HuH-7 (cell line): ENCODE results near the gene LDLRAD4.

Experiments used
- DNase-seq: peaks from one replicate; pipeline ENCODE4 v3.0.0; 2011; ENCODE audit warnings: low spot score

LDLRAD4 gene

DNA sequence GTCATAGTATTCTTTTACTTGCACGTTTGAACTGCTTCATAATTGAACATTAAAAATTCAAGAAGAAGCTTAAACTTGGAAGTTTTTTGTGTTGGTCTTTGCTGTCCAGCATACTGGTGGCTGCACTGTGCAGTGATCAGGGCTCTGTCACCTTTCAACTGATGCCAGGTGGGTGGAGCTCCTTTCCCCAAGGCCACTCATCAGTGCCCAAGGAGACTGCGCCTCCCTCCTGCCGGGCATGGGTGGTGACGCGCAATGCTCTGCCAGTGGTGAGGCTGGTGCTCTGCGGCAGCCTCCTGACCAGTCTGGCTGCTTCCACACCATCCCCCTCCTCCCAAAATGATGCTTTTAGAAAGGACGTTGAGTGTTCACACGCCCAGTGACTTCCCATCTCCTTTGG lies 16.0 kb upstream of the LDLRAD4 start:
- no peak for DNase-seq

DNA sequence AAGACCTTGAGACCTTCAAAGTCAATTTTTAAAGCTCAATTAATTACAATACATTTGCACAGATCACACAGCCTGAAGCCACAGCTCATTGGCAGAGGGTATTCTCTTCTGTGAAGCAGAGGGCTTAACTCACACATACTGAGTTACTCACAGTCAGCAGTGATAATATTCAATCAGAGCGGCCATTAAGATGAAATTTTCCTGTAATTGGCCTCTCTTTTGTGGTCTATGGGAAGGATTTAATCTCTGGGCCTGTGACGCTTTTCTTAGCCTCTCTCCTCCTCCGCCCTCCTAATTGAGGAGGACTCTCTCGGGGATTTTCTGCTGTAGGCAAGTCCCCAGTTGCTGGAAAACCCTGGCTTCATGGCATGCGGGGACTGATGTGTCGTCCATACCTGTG lies 12.3 kb upstream of the LDLRAD4 start:
- no peak for DNase-seq

DNA sequence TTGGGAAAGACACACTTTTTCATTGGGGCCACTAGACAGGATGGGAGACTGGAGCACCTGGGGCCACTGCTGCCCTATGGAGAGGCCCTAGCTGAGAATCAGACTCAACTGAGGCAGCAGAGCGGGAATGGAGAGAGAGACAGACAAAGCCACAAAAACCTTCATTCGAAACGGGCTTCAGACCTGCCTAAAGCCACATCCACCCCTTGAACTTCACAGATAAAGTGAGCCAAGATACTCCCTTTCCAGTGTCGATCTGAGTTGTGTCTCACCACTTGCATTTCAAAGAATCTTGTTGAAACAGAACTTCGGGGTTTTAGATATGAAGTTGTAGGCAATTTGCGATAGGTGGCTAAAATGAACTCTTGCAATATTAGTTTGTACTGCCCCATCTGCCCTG lies 11.3 kb upstream of the LDLRAD4 start:
- no peak for DNase-seq

DNA sequence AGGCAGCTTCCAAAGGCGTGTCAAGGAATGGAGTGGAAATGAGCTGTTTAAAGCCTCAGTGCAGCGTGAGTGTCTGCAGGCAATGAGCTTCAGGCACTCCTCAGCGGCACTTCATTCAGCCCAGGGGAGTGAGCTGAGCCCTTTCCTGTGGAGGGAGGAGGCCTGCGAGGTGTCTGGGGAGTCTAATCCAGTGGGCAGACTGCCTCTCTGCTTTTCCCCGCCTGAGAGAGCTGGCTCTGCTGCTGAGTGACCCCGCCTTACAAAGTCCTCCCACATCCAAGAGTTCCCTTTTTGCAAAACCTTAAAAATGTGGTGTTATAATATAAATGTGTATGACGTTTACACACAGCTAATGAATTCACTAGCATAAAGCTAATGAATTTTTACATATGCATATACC lies 7.0 kb upstream of the LDLRAD4 start:
- no peak for DNase-seq

DNA sequence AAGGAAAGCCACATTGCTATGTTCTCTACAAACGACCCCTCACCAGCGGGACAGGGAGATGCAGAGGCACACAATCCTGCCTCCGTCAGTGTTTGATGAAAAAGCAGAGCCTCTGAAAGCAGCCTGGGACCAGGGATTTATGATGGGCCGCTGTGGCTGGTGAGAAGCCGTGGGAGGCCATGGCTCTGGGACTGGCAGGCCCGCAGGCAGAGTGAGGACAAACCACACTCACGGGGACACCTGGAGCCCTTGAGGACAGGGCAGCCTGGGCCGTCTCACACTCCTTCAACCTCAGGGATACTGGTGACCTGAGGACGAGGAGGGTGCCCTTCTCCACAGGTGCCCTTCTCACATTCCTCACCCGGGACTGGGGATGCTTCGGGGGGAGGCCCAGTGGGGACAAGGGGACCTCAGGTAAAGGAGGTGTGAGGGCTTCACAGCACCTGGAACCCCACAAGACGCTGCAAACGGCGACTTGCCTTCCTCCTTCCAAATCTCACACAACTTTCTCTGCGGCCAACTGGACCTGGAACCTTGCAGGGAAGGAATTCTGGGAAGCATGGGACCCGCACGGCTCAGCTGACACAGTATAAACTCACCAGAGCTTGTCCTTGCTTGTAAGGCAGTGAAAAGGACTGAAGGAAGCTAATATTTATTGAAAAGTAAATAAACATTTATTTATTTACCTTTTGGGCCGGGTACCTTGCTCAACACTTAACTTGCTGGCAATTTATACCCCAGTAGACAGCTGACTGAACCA lies 5.3 kb upstream of the LDLRAD4 start:
- no peak for DNase-seq

DNA sequence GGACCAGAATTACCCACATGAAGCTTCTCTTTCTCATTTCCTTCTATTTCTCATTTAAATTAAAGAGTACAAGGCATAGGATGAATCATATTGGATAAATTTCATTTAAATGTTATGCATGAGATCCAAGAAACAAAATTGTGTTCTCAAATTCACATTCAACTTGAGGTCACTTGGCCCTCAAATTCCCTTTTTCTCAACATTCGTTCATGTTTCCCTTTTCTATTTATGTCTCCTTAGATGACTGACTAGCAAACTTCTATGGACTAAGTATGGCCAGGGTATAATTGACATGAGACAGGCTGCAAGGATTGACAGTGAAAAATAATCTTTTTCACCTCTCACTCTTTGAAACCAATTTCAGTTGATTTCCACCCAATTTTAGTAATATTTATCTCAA lies 4.0 kb upstream of the LDLRAD4 start:
- no peak for DNase-seq

DNA sequence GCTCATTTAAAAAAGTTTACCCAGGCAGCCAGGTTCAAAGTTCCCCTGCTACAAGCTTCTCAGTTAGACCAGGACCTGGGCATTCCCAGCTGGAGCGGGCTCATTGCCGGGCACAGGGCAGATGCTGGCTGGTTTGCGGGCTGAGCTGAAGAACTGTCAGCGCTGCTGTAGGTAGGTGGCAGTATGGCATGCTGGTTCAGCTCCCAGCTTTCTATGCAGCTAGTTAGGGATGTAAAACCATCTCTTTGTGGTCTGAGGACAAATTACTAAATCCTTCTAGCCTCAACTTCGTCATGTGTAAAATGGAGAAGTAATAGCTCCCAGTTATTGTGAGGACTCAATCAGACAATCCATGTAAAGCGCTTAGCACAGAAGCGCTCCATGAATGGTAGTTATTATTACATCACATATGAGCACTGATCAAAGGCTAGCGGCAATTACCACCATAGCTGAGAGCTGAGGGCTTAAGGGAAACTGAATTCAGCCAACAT lies 2.4 kb upstream of the LDLRAD4 start:
- peak; percentile 91 for DNase-seq

DNA sequence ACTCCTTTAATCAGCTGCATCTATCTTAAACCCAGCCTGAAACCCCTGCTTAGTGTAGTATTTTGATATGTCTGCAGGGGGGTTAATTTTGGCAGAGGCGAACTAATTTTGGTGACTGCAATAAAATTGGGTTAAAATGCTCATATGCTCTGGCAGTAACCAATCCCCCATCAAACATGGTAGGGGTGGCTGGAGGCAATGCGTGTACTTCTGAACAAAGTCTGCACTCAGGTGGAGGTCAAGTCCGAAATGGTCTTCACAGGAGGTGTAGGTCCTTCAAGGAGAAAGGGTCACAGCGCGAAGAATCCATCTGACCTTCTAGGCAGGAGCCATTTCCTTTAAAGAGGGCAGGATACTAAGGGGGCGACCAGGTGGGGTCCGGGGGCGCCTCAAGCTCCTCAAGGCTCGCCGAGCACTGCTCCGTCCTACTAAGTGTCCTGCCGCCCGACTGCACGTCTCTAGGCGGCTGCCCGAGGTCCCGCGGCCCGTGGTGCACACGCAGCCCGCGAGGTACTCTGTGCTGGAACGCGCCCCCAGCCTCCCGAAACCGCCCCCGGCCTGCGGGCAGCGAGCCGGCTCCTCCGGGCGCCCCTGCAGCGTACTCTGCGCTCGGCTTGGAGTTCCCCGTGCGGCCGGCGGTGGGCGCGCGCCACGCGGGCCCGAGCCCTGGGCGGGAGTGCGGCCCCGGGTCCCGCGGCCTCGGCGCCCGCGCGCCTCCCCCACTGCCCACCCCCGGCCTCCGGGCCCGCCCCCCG lies 1.7 kb upstream of the LDLRAD4 start:
- peak; percentile 79 for DNase-seq

DNA sequence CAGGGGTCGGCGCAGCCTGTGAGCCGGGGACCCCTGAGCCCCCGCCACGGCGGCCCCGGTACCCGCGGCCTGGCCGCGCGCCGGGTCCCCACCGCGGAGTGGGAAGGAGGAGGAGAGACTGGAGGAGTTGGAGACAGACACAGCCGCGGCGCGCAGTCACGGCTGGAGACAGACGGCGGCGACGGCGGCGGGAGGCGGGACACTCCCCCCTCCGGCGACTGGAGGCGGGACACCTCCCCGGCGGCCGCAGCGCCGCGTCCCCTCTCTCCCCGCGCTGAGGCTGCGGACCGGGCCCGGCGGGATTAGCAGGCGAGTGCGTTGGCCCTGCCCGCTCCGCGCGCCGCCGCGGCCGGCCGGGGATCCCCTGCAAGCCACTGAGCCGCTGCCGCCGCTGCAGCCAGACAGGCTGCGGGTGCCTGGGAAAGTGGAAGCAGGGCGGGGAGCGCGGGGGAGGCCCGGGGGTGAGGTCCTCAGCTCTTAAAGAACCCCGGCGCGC lies 1.0 kb upstream of the LDLRAD4 start:
- DNase-seq: peak; percentile 67

DNA sequence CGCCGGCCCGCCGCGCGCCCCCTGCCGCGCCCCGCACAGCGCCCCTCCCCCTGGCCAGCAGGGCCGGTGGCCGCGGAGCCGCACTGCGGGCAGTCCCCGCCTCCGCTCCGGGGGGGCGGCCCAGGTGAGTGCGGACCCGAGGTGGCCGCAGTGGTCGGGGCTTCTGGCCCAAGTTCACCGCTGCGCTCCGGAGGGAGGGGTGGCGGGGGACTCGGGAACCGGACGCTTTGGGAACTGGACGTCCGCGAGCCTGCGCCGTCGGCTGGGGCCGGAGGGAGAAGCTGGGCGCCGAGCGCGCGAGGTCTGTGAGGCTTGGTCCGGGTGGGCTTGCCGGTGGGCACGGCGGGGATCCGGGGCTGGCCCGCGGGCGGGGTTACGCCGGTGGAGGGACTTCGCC lies 591 bp upstream of the LDLRAD4 start:
- peak; percentile 63 for DNase-seq

DNA sequence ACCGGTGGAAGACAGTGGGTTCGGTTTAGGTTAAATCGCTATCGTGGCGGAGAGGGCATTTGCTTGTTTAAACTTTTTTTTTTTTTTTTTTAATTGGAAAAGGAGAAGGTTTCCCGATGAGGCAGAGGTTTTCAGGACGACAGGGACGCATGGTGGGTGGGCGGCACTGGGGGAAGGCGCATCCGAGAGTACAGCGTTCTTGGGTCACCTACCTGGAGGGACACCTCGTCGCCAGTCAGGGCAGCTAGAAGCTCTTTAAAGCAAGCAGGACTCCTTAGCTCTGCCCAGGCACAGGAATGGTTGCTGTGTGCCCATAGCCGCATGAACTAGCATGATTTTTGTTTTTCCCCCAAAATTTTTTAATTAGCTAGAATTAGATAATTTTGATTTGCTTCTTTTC lies 437 bp downstream of the LDLRAD4 start:
- no peak for DNase-seq

DNA sequence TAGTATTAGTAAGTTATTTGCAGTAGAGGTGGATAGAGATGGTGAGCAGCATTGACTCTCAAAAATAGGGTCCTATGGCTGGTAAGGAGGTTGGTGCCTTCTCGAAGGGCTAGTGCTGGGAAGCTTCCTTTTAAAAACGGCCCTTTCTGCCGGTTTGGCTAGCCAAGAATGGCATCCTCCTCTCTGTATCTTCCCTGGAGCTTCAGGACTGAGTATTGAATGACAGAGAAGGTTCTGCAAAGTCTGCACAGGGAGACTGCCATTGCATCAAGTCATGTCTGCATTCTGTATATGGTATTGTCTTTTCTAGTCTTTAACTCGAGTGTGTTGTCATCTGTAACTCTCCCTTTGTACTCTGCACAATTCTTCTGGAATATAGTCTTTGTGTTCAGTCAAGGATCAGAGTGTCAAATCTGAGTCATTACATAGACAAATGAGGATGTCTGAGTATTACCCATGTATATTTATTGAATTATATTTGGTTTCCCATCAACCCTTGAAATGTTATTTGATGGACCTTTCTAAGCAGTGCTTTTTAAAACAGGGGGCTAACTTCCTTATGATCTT lies 1.1 kb downstream of the LDLRAD4 start:
- no peak for DNase-seq

DNA sequence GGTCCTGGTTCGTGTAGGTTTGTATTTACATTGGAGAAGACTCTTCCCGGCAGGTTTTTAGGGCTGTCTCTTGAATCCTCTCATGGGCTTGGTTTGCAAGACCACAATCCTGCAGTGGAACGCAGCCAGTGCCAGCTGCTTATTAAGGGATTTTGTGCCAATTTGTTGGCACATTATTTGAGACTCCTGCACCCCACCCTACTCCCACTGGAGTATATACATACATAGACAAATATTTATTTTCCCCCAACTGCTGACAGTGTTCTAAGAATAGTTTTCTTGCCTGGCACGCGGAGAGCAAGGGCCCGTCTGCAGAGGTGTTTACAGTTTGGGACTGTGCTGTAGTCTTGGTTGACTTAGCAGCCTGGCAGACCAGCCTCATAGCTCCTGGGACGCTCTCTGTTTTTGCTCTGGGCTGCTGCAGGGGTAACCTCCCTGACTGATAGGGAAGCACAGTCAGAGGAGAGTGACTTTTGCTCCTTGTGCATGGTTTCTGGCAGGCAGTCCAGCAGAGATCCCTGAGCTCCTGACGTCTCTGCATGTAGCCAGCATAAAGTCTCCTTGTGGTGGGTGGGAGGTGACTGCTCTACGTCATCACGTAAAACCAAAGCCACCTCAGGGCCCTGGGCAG lies 1.9 kb downstream of the LDLRAD4 start:
- no peak for DNase-seq

DNA sequence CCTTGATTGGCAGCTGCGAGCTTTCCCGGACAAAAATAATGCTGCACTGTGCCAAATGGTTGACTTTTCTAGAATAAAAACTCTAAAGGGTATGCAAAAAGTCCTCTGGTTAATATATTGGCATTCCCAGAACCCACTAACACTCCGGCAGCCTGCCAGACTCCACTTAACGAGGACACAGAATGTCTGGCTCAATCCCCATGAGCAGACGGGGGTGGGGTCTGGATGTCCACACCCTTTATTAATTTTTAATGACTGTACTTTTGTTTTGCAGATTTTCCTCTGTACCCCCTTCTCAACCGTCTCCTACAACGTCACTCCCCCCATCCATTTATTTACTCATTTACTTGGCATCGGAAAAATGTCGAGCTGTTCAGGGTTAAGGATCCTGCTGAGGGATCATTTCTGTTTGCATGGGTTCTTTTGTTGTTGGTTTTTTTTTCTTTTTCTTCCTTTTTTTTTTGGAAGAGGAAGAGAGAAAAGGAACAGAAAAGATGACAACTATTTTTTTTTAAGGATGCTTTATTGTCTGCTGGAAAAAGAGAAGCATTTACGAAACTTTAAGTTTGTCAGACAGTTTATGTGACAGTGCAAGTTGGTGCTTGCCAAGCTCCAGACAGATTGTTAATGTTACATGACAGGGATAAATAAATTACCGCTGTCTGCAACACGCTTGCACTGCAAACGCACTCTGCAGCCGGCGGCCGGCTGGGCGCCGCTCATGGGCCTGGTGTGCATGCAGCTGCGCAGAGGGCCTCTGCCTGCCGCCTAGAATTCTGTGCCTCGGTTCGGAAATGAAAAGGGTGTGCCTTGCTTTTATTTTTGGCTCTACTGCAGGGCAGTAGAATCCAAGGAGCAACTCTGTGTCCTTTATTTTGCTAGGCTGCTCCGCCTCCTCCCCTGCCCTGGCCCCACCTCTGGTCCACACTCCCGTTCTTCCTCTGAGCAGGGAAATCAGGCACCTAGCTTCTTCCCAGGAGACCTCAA lies 3.6 kb downstream of the LDLRAD4 start:
- no peak for DNase-seq

DNA sequence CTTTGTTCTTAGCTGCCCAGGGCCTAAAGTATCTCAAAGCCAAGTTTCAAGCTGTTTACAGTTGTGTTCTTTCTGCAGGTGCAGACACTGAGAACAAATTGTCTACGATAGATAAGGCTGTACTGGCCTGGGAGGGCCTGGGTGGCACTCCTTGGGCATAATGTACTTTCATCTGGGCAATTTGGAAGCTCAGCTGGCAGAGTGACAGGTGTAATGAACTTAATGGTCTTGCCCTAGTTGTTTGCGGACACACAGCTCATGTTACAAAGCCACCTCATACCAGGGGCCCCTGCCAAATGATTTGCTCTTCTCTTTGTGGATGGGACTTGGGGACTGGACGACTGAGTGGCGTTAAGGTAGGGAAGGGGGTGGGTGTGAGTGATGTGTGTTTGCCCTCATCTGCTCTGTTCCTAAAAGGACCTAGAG lies 4.3 kb downstream of the LDLRAD4 start:
- DNase-seq: no peak

DNA sequence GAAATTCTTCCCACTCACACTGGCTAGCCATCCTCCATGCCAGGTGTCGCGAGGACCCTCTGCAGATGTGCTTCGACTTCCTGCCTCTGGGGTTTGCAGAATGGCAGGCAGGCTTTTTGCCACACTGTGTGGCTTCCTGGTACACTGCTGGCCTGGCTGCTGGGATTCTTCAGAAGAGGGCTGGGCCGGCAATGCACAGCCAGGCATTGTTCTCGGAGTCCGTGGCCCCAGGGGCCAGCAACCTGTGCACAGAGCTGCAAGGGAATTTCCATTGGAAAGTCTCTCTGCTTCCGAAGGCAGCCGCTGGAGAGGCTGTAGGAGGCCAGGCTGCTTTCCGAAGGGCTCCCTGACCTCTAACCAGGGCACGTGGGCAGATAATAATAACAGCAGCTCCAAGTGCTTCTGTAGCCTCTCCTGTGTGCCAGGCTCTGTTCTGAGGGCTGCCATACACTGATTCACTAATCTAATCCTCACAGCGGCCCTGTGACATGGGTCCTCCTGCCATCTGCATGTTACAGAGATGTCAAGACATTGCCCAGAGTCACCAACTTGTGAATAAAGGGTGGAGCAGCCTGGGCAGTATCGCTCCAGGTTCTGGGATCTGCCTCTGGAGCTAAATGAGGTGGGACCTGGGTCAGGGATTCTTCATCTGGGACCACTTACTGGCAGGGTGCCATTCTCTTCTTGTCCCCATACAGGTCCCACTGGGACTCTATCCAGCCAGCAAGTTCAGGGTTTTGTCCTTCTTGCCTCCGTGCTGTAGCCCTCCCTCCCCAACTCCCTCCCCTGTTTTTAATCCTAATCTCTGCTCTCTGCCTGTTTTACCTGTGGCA lies 5.0 kb downstream of the LDLRAD4 start:
- DNase-seq: no peak

DNA sequence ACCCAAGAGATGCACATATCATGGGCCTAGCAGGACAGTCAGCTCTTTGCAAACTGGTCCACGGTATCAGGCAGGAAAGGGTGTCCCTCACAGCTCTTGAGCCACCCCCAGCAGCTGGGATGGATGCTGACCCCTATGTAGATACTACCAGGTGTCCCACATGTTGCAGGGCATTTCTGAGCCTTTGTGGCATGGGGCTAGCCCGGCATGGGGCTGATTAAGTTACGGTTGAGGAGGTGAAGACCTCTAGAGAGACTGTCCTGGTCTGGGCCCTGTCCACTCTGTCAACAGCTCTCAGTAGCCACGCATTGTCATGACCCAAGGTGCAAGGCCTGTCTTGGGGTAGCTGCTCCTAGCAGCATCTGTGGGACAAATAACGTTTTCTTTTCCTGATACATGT lies 6.7 kb downstream of the LDLRAD4 start:
- no peak for DNase-seq

DNA sequence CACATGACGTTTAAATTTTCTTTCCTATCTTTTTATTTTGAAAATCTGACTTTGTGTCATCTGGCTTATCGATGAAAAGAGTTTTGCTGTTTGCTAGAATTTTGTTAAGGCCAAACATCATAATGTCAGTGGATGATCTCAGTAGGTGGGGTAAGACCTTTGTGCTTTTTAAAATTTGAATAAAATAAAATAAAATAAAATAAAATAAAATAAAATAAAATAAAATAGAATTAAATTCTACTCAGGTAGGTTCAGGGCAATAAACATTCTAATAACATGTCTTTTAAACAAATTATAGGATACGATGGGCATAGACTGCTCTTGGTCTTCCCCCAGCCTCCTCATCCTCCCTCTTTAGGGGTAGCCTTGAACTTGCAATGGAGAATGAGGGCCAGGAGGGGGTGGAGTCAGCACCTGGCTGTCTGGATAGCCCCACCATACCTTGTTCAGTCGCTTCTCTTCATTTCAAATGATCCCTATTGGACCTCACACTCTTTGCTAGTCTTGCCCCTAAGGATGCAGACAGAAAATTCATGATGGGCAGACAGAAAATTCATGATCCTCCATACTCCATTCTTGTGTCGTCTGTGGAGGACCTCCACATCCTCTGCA lies 8.1 kb downstream of the LDLRAD4 start:
- DNase-seq: no peak

DNA sequence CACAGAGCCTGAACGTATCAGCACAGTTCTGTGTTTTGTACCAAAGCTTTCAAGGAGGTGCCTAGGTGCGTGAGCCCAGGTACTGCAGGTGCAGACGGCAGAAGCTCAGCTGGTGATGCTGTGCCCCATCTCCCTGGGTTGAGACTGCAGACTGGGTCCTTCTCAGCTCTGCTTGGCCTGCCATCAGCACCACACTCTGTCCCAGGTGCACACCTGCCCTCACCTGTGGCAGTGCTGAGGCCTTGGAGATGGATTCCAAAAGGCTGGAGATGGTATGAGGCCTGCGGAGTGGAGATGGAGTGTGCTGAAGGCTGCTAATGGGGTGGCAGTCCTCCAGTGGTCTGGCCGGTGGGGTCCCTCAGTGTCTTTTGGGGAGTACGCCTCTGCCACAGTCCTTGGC lies 9.3 kb downstream of the LDLRAD4 start:
- no peak for DNase-seq
